ENCODE results near the gene VIPAS39. TPM values are rescaled to one million over a fixed set of nuclear protein-coding genes. Genes with fewer than 3 reads are reported as not detected.
A peak's percentile ranks its signal among the peaks of the same experiment; 100 is the strongest.

Gene VIPAS39
- total RNA-seq, result 10 to 100 TPM; 12.3 to 13.3 TPM

DNA sequence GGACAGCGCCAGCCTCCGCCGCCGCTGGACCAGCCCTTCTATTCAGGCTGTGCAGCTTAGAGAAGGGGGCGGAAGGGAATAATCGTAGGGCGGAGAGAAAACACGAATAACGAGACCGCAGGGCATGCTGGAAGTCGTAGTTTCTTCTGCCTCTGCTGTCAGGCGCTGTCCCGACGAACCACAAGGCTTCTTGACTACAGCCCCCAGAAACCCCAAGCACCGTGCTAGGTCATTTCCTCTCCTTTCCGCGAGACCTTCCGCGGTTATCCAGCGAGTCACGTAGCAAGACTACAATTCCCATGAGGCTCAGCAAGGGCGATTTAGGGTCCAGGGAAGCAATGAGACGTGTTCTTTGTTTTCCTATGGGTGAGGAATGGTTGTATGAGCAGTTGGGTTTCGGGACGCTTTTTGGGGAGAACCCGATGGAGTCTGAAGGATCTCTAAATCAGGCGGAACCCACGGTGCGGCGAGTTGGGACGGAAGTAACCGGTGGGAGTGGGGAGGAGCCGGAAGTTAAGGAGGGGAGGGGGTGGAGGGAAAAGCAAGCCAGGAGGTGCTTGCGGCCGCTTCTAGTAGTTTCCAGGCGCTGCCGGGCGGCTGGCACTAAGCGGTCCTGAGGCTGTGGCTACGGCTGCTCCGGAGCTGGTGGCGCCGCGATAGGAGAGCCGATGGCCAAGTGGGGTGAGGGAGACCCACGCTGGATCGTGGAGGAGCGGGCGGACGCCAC lies at the start of gene VIPAS39, which contains the start of gene AHSA1:
Gene VIPAS39 (minus strand): TSS at position 80 of the 727 bp plus-strand sequence. CDS start 3,499 bp downstream, outside the sequence.
Gene AHSA1 (plus strand): TSS at position 572 of the 727 bp plus-strand sequence. CDS start 97 bp downstream, at position 669.
- Mint-ChIP-seq H3K36me3 (ENCODE audit: low read depth) (peaks cover 33% of the 10 kb centered on the region), H3K27me3 (ENCODE audit: low read depth) (no peaks in the 10 kb centered on the region), H3K27ac (peak within 1 kb of the TSS; percentile 100), H3K4me1 (ENCODE audit: low read depth) (peaks cover 32% of the 10 kb centered on the region), H3K4me3 (peak within 1 kb of the TSS; percentile 100), H3K9me3 (no peaks in the 10 kb centered on the region)
- CTCF ChIA-PET, result interaction anchor here (0.5 to 1.0 kb wide), 3 partner anchors 26 to 358 kb away, joined by 3 read pairs; no protein-coding TSS in a partner anchor
- intact Hi-C loops (cut with micrococcal nuclease), result loop anchor here (1.0 to 5.0 kb wide), 10 partner anchors 80 to 415 kb away; partner anchors contain the start of genes ADCK1, ALKBH1, CIPC and GSTZ1
- DNase-seq, result peak; percentile 98

DNA sequence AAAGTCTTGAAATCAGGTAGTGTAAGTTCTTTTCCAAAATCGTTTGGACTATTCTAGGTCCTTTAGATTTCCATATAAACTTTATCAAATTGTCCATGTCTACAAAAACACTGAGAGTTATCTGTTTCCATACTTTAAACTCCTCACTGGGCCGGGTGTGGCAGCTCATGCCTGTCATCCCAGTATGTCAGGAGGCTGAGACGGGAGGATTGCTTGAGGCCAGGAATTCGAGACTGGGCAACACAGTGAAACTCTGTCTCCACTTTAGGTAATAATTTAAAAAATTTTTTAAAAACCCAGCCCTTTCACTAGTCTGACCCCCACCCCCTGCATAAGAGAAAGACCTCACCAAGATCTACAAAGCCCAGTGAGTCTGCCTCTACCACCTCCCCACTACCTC lies 47.6 kb upstream of the VIPAS39 start:
- peaks cover 7% of the 10 kb centered on the region for H3K27me3 Mint-ChIP-seq (ENCODE audit: low read depth)
- intact Hi-C loops (cut with micrococcal nuclease), result no loop called here
- H3K4me1 Mint-ChIP-seq (ENCODE audit: low read depth), result no peaks in the 10 kb centered on the region
- H3K27ac Mint-ChIP-seq, result no peak overlapping the region
- CTCF ChIA-PET, result interaction anchor here (0.6 kb wide), 1 partner anchor 132 kb away, joined by 3 read pairs; no protein-coding TSS in a partner anchor
- no peak overlapping the region for H3K4me3 Mint-ChIP-seq
- no peak for DNase-seq
- H3K9me3 Mint-ChIP-seq, result peaks cover 6% of the 10 kb centered on the region
- H3K36me3 Mint-ChIP-seq (ENCODE audit: low read depth), result peaks cover 18% of the 10 kb centered on the region

DNA sequence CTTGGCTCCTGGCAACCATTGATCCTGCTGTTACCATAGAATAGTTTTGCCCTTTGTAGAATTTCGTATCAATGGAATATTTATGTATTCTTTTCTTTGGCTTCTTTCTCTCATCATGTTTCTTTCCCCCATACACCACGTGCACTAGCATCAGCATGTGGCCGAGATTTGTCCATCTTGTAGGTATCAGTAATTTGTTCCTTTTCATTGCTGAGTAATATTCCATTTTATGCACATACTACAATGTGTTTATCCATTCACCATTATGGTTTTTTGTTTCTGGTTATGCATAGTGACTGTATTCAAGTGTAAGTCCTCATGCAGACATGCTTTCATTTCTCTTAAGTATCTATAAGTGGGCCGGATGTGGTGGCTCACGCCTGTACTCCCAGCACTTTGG lies 45.7 kb upstream of the VIPAS39 start:
- H3K9me3 Mint-ChIP-seq, result peaks cover 6% of the 10 kb centered on the region
- no peak overlapping the region for H3K27ac Mint-ChIP-seq
- intact Hi-C loops (cut with micrococcal nuclease), result no loop called here
- no peaks in the 10 kb centered on the region for H3K4me1 Mint-ChIP-seq (ENCODE audit: low read depth)
- no peak for DNase-seq
- H3K4me3 Mint-ChIP-seq, result no peak overlapping the region
- H3K27me3 Mint-ChIP-seq (ENCODE audit: low read depth), result peaks cover 17% of the 10 kb centered on the region
- CTCF ChIA-PET, result no interaction called here
- peaks cover 10% of the 10 kb centered on the region for H3K36me3 Mint-ChIP-seq (ENCODE audit: low read depth)

DNA sequence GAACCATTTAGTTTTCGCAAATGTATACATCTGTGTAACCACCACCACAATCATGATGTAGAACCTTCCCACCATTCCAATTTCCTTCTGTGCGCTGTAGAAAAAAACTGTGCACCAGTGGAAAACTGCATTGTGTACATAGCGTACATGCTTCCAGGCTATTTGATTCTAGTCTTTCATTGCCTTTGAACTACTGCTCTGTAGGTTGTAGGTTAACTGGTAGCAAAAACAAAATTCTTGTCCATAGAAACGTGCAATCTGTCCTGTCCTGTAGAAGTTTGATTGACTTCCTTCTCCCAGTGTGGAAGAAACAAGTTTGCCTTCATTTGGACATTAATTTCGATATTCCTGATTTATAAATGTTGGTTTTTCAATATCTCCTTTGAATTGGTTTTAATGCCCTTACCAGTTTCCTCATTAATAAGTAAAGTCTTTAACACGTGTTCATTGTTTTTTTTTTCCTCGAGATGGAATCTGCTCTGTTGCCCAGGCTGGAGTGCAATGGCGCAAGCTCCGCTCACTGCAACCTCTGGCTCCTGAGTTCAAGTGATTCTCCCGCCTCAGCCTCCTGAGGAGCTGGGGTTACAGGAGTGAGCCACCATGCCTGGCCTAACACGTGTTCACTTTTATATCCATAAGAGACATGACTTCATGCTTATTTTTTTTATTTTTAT lies 44.8 kb upstream of the VIPAS39 start:
- Mint-ChIP-seq H3K27me3 (ENCODE audit: low read depth) (peaks cover 25% of the 10 kb centered on the region), H3K4me1 (ENCODE audit: low read depth) (peaks cover 4% of the 10 kb centered on the region), H3K27ac (no peak overlapping the region), H3K9me3 (peaks cover 6% of the 10 kb centered on the region), H3K36me3 (ENCODE audit: low read depth) (peaks cover 3% of the 10 kb centered on the region), H3K4me3 (no peak overlapping the region)
- CTCF ChIA-PET, result no interaction called here
- DNase-seq, result no peak
- intact Hi-C loops (cut with micrococcal nuclease), result no loop called here

DNA sequence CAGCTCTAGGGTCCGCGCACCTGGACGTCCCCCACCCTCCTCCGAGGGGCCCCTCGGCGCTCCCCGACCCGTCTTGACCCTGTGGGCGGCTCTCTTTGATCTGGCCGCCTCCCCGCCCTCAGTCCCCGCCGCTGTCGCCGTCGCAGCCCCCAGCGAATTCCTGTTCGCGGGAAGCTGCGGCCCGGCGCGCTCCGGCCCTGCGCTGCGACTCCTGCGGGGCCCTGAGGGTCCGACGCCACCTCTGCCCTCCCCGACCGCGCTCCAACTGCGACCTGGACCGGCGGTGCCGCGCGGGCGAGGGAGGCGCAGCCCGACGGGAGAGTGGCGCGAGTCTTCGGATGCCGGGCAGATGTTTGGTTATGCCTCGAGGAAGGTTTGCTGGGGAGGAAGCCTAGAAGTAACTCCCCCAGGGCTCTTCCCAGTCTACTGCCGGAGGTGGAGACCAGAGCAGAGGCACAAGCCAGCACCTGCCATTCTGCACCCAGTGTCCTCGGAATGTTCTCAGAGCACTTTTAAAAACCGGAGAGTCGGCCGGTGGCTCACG lies 41.7 kb upstream of the VIPAS39 start:
- CTCF ChIA-PET, result no interaction called here
- H3K27me3 Mint-ChIP-seq (ENCODE audit: low read depth), result peaks cover 36% of the 10 kb centered on the region
- H3K9me3 Mint-ChIP-seq, result peaks cover 6% of the 10 kb centered on the region
- H3K4me3 Mint-ChIP-seq, result peak overlapping the region; percentile 50
- DNase-seq, result no peak
- no peak overlapping the region for H3K27ac Mint-ChIP-seq
- no peaks in the 10 kb centered on the region for H3K36me3 Mint-ChIP-seq (ENCODE audit: low read depth)
- H3K4me1 Mint-ChIP-seq (ENCODE audit: low read depth), result peaks cover 4% of the 10 kb centered on the region
- intact Hi-C loops (cut with micrococcal nuclease), result no loop called here

DNA sequence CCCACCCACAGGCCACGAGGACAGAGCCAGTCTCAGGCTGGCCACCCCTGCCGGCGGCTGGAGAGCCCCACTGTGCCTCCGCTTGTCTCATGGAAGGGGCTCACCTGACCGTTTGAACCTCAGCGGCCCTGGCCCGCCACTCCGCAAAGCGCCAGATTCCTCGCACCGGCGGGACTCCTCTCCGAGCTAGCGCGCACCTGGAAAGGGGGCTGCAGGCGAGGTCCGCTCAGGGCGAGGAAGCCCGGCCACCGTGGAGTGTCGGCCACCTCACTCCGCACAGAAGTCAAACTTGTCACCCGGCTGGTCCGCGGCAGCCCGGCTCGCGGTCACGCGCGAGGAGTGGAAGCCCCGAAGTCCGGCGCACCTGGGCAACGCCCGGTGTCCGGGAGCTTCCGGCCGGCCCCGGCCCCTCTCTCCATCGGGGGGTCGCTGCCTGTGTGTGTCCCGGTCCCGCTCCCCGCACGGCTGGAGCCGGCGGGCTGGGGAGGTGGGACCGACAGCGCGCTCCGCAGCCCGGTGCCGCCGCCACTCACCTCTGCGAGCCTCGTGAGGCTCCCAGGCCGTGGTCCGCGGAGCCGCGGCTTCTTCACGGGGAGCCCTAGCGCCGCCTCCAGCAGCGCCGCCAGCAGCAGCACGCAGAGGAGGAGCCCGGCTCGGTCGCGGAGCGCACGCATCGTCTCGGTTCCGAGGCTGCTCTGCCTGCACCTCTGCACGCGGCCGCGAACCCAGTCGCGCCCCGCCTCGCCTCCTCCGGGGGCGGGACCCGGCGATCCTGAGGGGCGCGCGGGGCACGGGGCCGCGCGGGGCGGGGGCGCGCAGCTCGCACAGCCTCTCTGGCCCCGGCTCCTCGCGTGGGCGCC lies 40.9 kb upstream of the VIPAS39 start, which contains the start of gene ISM2:
Gene ISM2 (minus strand): TSS at position 697 of the 860 bp plus-strand sequence. CDS start 23 bp downstream, at position 674.
- H3K4me3 Mint-ChIP-seq, result peak within 1 kb of the TSS; percentile 52
- DNase-seq, result peak; percentile 43
- intact Hi-C loops (cut with micrococcal nuclease), result no loop called here
- H3K27me3 Mint-ChIP-seq (ENCODE audit: low read depth), result peaks cover 36% of the 10 kb centered on the region
- peaks cover 5% of the 10 kb centered on the region for H3K9me3 Mint-ChIP-seq
- H3K27ac Mint-ChIP-seq, result no peak within 1 kb of the TSS
- CTCF ChIA-PET, result no interaction called here
- H3K4me1 Mint-ChIP-seq (ENCODE audit: low read depth), result peaks cover 4% of the 10 kb centered on the region
- no peaks in the 10 kb centered on the region for H3K36me3 Mint-ChIP-seq (ENCODE audit: low read depth)

DNA sequence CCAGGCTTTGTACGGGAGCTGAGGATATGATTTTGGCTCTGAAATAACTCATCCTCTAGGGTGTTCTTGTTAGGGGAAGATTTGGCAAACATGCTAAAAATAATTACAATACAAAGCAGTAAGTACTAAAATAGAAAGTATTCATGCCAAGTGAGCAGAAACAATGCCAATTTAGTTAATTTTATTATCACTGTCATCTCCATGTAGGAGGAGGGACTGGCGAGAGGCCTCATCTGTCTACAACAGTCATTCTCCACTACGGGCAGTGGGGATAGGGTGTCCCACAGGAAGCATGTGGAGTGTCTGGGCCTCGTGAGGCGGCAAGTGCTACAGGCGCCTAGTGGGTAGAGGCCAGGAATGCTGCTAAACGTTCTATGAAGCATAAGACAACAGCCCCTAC lies 37.9 kb upstream of the VIPAS39 start:
- no peak for DNase-seq

DNA sequence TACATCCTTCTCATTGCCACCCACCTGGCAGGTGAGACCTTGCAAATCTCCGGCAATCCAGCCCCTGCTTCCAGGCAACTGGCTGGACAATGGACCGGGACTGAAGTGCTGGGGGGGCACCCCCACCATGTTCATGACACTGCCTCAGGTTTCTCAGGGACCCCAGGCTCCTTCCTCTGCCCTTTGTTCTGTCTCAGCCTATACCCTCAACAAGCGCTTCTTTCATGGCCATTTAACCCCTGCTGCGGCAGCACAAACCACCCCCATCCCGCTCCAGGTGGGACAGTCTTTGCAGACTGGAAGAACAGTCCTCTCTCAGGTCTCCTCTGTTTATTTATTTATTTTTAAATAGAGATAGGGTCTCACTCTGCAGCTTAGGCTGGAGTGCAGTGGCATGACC lies 33.7 kb upstream of the VIPAS39 start:
- no peak for DNase-seq
- Mint-ChIP-seq H3K9me3 (no peaks in the 10 kb centered on the region), H3K36me3 (ENCODE audit: low read depth) (no peaks in the 10 kb centered on the region), H3K27ac (no peak overlapping the region), H3K4me3 (no peak overlapping the region), H3K27me3 (ENCODE audit: low read depth) (peaks cover 5% of the 10 kb centered on the region), H3K4me1 (ENCODE audit: low read depth) (no peaks in the 10 kb centered on the region)
- intact Hi-C loops (cut with micrococcal nuclease), result no loop called here
- CTCF ChIA-PET, result no interaction called here

More for the DNA sequence above, 37.9 kb upstream of the VIPAS39 start:
- Mint-ChIP-seq H3K4me3 (no peak overlapping the region), H3K36me3 (ENCODE audit: low read depth) (no peaks in the 10 kb centered on the region), H3K27me3 (ENCODE audit: low read depth) (peaks cover 32% of the 10 kb centered on the region), H3K9me3 (no peaks in the 10 kb centered on the region), H3K27ac (no peak overlapping the region), H3K4me1 (ENCODE audit: low read depth) (peaks cover 4% of the 10 kb centered on the region)
- intact Hi-C loops (cut with micrococcal nuclease), result no loop called here
- CTCF ChIA-PET, result interaction anchor here (0.7 kb wide), 1 partner anchor 398 kb away, joined by 4 read pairs; no protein-coding TSS in a partner anchor

DNA sequence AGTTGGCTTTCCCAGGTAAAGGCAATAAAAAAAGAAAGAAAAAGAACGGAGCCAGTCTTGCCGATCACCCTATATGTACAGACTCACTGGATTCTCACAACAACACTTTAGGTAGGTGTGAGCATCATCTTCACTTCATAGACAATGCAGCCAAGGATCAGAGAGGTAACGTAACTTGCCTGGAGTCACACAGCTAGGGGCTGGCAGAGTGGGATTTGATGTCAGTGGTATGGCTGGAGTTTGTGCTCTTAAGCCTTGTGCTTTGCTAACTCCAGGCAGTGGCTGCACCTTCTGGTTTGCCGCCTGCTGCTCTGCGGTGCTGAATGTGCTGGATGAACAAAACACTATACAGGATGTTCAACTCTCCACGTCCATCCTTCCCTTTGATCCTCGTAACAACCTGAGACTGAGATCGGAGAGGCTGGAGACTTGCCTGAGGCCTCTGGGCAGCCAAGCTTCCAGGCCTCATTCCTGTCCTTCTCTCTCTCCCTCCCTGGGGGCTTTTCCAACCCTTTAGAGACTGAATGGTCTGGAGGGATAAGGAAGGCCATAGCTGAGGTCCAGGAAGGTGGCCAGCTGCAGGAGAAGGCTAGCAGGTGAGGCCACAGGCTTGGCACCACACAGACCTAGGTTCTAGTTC lies 33.1 kb upstream of the VIPAS39 start:
- DNase-seq, result no peak
- H3K27me3 Mint-ChIP-seq (ENCODE audit: low read depth), result no peaks in the 10 kb centered on the region
- intact Hi-C loops (cut with micrococcal nuclease), result no loop called here
- H3K9me3 Mint-ChIP-seq, result no peaks in the 10 kb centered on the region
- no peaks in the 10 kb centered on the region for H3K4me1 Mint-ChIP-seq (ENCODE audit: low read depth)
- no peak overlapping the region for H3K4me3 Mint-ChIP-seq
- no peaks in the 10 kb centered on the region for H3K36me3 Mint-ChIP-seq (ENCODE audit: low read depth)
- CTCF ChIA-PET, result interaction anchor here (0.6 kb wide), 1 partner anchor 47 kb away, joined by 3 read pairs; no protein-coding TSS in a partner anchor
- H3K27ac Mint-ChIP-seq, result no peak overlapping the region

DNA sequence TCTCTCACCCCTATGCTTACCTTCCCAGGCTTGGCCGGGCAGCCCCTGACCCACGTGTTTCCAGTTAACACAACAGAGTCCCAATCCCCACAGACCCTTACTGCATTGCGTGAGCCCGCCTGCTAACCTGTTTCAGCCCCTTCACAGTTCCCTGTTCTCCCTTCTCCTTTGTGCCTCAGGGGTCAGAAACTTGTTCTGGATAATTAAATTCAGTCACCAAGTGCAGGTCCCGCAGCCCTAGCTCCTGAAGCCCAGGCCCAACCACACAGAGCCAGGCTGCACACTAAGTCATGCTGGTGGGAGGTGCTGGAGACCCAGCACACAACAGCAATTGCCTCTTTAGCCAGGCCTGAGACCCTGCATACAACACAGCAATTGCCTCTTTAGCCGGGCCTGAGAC lies 31.6 kb upstream of the VIPAS39 start:
- Mint-ChIP-seq H3K27ac (no peak overlapping the region), H3K27me3 (ENCODE audit: low read depth) (no peaks in the 10 kb centered on the region), H3K9me3 (no peaks in the 10 kb centered on the region), H3K4me3 (no peak overlapping the region), H3K36me3 (ENCODE audit: low read depth) (no peaks in the 10 kb centered on the region), H3K4me1 (ENCODE audit: low read depth) (no peaks in the 10 kb centered on the region)
- CTCF ChIA-PET, result interaction anchor here (0.6 kb wide), 1 partner anchor 35 kb away, joined by 3 read pairs; no protein-coding TSS in a partner anchor
- intact Hi-C loops (cut with micrococcal nuclease), result no loop called here
- no peak for DNase-seq

DNA sequence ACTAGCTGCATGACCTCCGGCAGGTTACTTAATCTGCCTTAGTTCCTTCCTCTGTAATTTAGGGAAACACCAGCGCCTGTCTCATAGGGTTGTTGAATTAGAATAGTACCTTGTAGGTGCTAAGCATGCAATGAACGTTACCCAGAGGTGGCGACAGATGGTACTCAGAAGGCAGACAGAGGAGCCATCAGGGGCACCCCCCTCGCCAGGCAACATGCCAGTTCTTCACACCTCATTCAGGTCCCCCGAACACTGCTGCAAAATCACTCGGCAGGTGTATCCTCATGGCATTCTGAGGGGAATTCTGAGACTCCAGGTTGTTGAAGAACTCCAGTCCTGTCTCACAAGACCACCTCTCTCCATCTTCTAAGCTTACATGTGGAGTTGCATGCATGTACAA lies 31.2 kb upstream of the VIPAS39 start:
- Mint-ChIP-seq H3K4me1 (ENCODE audit: low read depth) (no peaks in the 10 kb centered on the region), H3K27me3 (ENCODE audit: low read depth) (no peaks in the 10 kb centered on the region), H3K4me3 (no peak overlapping the region), H3K27ac (no peak overlapping the region), H3K9me3 (no peaks in the 10 kb centered on the region), H3K36me3 (ENCODE audit: low read depth) (no peaks in the 10 kb centered on the region)
- CTCF ChIA-PET, result interaction anchor here (0.6 kb wide), 1 partner anchor 36 kb away, joined by 3 read pairs; no protein-coding TSS in a partner anchor
- intact Hi-C loops (cut with micrococcal nuclease), result no loop called here
- DNase-seq, result no peak

Data from activated naive CD4-positive, alpha-beta T cell treated with anti-CD3 and anti-CD28 coated beads for 36 hours (primary cell).